GM18870 (cell line): Measurements from ENCODE around the gene SPA17.

Source experiments
- ATAC-seq: cut with Tn5 transposase; IDR thresholded peaks from one replicate; pipeline ENCODE4 v1.9.1; 2021; ENCODE audit warnings: moderate library complexity; ENCODE audit not compliant: unreplicated experiment

The SPA17 gene

DNA sequence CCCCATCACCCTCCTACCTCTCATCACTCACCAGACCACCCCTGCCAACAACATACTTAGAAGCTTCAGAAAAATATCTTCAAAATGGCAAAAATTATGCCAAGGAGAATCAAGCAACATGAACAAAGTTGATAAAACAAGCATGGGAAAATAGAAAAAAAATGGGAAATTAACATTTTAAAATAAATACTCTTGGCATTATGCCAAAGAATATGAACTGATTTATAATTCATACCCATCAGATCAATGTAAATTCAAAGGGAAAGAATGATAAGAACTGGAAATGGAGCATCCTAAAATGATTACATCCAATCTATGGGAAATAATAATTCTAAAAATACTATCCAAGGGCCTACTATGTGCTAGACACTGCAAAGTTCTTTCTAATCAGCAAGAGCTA is 12.2 kb upstream of the SPA17 start:
- ATAC-seq: no peak

GRCh38 chr11:124662106-124662505 is 11.6 kb upstream of the SPA17 start:
- ATAC-seq: no peak

DNA sequence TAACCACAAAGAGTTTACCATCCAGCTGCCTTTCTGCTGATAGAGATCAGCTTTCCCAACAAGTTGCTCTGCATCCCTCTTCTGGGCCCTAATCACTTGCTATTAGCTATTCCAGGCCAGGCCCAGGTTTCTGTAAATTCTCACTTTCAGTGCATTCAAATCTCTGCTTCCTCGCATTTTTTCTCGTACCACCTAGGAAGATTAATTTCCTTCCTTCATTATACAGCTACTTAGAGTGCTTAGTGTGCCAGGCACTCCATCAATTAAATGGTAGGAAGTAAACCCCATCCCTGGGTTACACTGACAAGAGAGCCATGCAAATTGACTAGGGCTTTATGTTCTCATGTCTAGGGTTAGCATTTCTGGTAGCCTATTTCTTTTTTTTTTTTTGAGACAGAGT is 9.8 kb upstream of the SPA17 start:
- ATAC-seq: no peak

DNA sequence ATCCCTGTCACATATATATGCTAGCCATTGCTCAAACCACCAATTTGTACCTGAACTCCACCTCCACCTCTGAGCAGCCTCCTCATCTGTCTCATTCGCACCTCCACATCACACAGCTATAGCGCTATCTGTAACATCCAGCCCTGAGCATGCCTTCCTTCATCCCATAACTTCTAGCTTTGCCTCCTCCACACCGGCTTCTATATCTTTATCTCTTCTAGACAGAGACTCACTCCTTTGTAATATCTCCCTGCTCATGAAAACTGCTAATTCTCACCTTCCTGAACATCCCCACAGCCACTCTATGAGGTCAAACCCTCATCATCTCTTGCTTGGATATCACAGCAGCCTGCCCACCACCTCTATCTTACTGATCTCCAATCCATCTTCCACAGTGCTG is 6.1 kb upstream of the SPA17 start:
- no peak for ATAC-seq

DNA sequence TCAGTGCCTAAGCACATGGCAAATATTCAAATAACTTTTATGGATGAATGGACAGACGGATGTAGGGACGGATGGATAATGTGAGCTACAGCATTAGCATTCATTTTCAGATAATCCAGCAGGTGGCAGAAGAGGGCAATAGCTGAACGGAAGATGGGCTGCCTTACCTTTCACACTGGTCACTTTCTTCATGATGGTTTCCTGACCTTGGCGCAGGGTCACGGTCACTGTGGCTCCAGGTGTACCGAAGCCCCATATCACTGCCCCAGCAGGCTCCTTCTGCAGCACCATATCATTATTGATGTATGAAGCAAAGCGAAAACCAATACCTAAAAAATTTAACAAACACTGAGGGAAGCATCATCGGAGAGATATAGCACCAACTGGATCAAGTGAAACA is 4.5 kb upstream of the SPA17 start:
- no peak for ATAC-seq

- no peak for ATAC-seq
These were observed 3.0 kb upstream of the SPA17 start for GRCh38 chr11:124670732-124671131.

- ATAC-seq: no peak
These were observed 1.0 kb upstream of the SPA17 start for GRCh38 chr11:124672536-124673215.

- no peak for ATAC-seq
These were observed 439 bp downstream of the SPA17 start for GRCh38 chr11:124674168-124674517.

DNA sequence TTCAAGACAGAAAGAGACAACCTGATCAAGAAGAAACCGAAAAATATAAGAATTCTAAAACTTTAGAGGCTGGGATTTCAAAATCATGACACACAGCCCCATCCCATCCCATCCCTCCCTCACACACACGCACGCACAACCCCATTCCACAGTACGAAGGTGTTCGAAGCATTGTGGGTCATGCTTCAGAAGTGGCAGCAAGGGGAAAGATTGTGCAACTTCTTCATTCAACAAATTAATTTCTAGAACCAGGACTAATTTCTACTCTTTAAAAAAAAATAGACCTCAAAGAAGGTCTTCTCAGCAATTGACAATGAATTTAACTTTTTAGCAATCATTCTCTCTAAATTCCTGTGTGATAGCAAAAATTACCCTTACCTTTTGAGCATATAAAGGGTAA is 867 bp downstream of the SPA17 start:
- ATAC-seq: no peak

DNA sequence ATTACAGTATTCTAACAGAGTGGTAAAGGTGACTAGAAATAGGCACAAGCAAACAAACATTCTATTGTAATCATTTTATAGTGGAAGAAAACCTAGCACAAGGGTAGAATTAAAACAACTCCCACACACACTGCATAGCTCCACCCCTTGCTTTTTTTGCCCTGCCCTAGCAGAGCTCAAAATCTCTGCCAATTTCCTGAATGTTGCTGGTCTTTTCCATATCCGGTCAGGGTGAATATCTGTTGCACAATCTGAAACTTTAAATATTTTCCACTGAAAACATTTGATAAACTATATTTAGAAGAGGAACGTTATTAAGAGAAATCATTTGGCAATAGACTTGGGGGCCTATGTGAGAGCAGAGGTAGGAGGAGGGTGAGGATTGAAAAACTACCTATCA is 2.7 kb downstream of the SPA17 start:
- no peak for ATAC-seq

GRCh38 chr11:124678416-124678815 is 4.7 kb downstream of the SPA17 start:
- ATAC-seq: no peak

- no peak for ATAC-seq
These were observed 7.7 kb downstream of the SPA17 start for GRCh38 chr11:124681421-124681820.

DNA sequence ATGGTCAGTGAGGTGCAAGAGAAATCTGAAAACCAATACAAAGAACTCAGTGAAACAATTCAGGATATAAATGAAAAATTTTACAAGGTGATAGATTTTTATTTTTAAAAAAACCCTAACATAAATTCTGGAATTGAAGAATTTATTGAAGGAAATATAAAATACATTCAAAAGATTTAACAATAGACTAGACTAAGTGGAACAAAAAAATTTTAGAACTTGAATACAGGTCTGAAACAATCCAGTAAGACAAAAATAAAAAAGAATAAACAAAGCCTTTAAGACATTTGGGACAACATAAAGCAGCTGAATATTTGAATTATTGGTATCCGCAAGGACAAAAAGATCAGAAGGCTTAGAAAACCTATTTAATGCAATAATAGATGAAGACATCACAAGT is 8.7 kb downstream of the SPA17 start:
- ATAC-seq: no peak

DNA sequence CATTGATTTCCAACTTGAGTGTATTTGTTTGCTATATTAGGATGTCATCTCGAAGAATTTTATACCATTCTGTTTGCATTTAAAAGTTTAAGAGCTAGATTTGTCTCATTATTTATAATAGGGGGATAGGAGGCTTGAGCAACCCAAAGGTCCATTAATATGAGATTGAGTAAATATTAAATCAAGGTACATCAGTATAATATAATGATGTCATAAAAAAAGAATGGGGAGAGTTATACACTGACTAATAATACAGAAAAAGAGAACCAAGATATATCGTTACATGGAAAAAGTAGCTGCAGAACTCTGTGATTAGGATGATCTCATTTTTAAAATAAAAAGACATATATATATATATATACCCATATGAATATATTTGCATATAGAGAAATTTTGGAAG is 19.4 kb downstream of the SPA17 start:
- no peak for ATAC-seq

GRCh38 chr11:124699547-124699946 is 25.8 kb downstream of the SPA17 start:
- ATAC-seq: no peak

DNA sequence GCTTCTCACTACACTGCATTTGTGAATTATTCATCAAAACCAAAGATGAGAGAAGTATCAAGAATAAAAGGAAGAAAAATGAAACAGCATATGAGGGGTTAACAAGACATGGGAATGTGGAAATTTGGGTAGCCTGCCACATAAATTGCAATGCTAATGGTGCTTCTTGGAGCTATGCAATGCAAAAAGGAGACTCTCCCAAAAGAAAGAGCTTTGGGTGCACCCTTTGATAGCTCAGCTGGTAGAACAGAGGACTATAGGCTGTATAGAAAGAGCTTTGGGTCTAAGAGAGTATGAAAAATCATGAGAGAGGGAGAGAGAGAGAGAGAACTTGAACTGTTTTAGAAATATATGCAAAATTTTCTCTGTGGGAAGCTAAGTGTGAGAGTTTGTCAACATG is 26.3 kb downstream of the SPA17 start:
- no peak for ATAC-seq

- ATAC-seq: no peak
These were observed 34.1 kb downstream of the SPA17 start for GRCh38 chr11:124707829-124708228.

GRCh38 chr11:124712392-124712791 is 38.7 kb downstream of the SPA17 start:
- no peak for ATAC-seq

- ATAC-seq: no peak
These were observed 42.9 kb downstream of the SPA17 start for GRCh38 chr11:124716591-124716990.

DNA sequence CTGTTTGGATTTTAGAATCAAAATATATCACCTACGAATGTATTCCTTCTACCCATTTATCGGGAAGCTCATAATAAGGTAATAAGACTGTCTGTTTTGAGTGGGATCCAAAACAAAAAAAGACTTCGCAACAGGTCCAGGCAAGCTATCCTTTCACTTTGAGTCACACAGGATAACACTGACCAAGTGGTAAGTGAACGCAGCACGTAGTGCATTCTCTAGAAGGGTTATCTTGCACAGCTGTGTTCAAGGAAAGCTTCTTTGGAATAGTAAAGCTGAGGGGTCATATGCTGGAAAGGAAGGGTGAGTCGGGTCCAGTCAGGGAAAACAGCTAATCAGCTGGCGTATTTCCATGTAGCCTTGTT is 43.7 kb downstream of the SPA17 start:
- peak; percentile 70 for ATAC-seq

GRCh38 chr11:124717786-124718651 is 44.3 kb downstream of the SPA17 start:
- no peak for ATAC-seq

- no peak for ATAC-seq
These were observed 45.1 kb downstream of the SPA17 start for GRCh38 chr11:124718801-124719200.

GRCh38 chr11:124719534-124719933 is 45.8 kb downstream of the SPA17 start:
- no peak for ATAC-seq
